GM21423 (cell line): ENCODE measurements around the gene WNT5B.

Source experiments
- ATAC-seq: cut with Tn5 transposase; IDR thresholded peaks from one replicate; pipeline ENCODE4 v1.9.1; 2021; ENCODE audit warnings: mild to moderate bottlenecking, moderate library complexity; ENCODE audit not compliant: unreplicated experiment

Gene WNT5B

DNA sequence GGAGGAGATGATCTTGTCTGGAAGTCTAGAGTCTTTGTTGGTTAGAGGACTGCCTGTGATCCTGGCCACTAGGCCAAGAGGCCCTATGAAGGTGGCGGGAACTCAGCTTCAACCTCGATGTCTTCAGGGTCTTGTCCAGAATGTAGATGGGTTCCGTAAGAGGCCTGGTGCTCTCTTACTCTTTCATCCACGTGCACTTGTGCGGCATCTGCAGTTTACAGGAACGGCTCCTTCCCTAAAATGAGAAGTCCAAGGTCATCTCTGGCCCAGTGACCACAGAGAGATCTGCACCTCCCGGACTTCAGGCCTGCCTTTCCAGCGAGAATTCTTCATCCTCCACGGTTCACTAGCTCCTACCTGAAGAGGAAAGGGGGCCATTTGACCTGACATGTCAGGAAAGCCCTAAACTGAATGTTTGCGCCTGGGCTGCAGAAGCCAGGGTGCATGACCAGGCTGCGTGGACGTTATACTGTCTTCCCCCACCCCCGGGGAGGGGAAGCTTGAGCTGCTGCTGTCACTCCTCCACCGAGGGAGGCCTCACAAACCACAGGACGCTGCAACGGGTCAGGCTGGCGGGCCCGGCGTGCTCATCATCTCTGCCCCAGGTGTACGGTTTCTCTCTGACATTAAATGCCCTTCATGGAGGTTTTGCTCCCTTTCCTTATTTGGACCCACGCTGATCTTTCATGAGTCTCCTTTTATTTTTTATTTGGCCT, 17.7 kb downstream of the WNT5B start:
- no peak for ATAC-seq

DNA sequence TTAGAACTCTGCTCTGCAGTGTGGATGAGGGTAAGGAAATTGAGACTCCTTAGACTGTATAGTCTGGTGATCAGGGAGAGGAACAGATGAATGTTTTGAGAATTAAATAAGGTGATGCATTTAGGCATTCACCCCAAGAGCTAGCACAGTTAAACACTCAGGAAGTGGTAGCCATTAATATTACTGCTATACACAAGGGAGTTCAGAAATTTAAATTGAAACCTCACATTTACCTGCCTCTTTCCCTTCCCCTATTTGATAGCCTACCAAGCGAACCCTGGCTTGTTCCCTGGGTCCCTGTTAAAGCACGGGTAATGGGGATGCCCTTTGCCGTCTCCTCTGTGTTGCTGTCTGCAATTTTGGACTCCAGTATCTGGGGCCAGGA, 18.2 kb downstream of the WNT5B start:
- no peak for ATAC-seq

DNA sequence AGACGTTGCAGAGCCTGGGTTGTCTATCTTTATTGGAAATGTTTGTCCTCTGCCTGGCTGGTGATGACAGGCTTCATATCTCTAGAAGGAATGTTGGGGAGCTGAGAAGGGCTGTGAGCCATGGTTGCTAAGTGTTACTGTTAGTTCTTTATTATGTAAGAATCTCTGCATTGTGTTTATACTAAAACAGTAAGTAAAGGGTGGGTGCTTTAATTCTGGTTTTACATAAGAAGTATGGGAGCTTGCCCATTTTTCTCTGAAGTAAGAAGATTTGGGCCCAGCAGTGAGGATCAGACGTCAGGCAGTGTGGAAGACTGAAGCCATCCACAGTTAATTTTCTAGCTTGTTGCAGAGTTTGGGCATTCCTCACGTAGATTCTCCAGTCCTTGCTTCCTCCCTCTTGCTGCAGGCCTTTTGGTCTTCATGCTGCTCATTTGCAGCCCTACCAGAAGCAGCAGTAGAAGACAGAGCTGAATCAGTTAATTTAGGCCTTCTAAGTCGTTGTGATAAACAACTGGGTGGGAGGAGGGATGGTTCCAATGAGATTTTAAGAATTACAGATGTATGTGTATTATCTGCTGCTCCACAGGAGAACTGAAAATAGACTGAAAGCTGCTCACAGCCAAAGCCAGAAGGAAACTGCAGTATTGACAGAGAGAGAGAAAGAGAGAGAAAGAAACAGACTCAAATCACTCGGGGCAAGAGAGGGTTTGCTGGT, 21.4 kb downstream of the WNT5B start:
- no peak for ATAC-seq

GRCh38 chr12:1650978-1651361, 21.9 kb downstream of the WNT5B start:
- no peak for ATAC-seq

DNA sequence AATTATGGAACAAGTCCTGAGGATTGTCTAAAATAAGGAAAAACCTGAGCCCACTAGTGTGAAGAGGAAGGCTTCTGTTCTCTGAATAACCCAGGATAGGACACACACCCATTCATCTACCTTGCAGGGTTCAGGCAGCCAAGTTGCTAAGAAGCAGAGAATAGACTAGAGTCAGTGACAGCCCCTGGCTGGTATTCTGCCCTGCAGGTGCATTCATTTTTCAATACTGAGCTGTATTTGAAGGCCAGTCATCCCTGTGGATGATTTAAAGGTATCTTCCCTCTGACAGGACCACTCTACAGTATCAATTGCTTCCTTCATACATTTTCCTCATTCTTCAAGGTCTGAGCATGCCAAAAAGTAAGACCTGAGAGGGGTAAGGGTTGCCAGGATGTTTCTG, 22.9 kb downstream of the WNT5B start:
- no peak for ATAC-seq

- no peak for ATAC-seq
Measured at GRCh38 chr12:1655225-1655788, 26.3 kb downstream of the WNT5B start.

DNA sequence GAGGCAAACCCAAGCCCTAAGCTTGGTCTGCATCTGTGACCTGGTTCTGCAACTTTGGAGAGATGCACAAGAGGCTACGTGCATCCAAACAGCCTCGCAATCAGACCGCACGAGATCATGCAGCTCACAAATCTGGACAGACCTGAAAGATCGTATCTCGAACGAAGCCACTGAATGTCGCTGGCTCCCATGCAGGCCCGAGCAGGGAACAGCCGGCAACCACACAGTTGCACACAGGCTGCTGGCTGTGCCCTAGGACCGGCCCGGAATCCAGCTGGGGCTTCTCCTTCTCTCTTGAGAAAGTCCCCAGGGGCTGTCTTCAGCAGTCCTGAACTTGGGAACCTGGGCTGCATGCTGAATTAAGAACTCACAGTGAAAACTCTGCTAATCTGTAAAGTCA, 27.9 kb downstream of the WNT5B start:
- ATAC-seq: no peak

DNA sequence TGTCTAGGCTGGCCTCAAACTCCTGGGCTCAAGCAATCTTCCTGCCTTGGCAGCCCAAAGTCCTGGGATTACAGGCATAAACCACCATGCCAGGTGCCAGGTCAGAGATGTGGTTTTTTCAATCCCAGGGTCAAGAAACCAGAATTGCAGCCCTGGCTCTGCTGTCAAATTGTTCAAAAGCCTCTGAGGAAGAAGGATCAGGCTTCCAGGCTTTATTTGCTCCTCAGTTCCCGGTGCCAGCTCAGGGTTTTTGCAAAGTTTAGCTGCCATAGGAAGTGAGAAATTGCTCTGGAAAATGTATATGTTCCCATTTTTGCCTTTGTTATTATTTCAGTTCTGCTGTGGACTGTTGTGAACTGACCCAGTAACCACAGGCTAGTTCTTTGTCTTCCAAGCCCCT, 28.7 kb downstream of the WNT5B start:
- ATAC-seq: no peak

- ATAC-seq: no peak
Measured at GRCh38 chr12:1660304-1661187, 31.5 kb downstream of the WNT5B start.

DNA sequence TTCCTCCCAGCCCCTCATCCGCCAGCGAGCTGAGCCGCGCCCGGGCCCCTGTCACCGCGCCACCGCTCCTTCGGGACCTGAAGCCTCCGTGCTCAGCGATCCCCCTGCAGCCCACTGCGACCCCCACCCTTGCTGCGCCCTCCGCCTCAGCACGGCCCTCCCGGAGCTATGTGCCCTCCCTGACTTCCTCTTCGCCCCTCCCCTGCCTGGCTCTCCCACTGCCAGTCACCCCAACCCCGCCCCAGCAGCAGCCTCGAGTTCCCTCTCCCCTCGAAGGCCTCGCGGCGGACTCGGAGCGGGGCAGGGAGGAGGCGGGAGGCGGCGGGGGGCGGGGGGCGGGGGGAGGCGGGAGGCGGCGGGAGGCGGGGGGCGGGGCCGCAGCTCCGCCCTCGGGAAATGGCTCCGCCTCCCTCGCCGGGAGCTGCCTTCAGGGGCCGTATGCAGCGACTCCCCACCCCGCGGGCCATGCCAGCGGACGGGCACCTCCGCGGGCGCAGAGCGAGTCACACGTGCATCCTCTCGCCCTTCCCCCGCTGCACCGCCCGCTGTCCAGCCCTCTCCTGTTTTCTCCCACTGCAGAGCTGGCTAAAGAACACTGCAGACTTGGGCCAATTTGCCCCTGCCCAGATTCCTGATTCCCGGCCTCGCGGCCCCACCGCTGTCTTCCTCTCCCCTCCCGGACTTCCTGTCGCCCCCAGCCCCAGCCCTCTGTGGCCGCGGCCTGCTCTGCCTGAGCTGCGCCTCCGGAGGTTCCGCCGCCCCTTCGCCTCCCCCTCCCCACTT, 32.7 kb downstream of the WNT5B start:
- ATAC-seq: peak; percentile 84

DNA sequence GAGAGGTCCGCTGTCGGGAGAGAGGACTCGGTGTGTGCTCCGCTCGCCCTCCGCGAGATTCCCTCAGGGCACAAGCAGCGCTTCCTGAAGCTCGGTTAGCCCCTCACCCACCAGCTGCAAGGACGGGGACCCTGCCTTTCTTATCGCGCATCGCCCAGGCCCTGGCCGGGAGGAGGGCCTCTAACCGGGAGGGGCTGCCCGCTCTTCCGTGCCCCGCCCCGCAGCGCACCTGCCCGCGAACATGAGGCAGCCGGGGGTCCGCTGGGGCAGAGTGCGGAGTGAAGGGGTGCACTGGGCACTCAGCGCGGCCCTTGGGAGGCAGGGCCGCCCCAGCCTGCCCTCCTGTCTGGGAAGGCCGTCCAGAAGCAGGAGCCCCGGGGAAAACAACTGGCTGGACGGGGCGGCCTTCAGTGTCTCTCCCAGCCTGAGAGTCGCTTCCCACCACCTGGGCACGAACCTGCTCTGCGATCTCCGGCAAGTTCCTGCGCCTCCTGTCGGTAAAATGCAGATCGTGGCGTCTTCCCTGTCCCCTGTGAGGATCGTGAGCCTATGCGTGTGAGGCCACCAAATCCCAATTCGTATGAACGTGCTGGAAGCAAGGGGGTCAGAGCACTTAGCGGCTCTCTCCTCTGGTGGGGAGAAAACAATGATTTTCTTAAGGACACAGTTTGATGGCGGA, 33.9 kb downstream of the WNT5B start:
- no peak for ATAC-seq

GRCh38 chr12:1663440-1664132, 34.6 kb downstream of the WNT5B start:
- no peak for ATAC-seq

- no peak for ATAC-seq
Measured at GRCh38 chr12:1665366-1665765, 36.3 kb downstream of the WNT5B start.

DNA sequence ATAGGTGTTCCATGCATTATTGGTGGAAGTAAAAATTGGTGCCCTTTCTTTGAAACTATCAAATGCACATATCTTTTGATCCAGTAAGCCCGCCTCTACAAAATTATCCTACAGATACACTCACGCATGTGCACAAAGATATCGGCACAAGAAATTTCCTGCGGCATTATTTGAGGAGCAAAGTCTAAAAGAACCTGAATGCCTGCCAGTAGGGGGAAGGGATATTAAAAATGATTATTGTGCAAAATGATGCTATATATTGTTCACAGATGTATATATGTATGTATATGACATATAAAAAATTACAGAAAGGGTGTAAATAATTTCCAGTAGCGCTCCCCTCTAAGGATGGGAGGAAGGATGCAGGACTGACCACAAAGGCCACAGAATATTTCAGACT, 37.2 kb downstream of the WNT5B start:
- no peak for ATAC-seq

GRCh38 chr12:1666685-1667162, 37.7 kb downstream of the WNT5B start:
- ATAC-seq: no peak

GRCh38 chr12:1668833-1669543, 40.0 kb downstream of the WNT5B start:
- ATAC-seq: no peak

GRCh38 chr12:1670358-1671268, 41.6 kb downstream of the WNT5B start:
- no peak for ATAC-seq

DNA sequence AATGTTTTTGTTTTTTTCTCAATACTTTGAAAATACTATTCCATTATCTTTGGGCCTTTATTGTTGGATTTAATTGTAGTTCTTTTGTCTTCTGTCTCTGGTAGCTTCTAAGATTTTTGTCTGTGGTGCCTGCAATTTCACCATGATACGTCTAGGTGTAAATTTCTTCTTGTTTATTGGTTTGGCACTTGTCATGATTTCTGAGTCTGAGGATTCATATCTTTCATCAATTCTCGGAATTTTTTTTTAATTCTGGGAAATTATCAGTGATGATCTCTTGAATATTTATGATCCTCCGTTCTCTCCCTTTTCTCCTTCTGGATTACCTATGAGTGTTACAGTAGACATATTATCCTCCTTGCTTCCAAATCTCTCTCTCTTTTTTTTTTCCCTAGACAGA, 47.0 kb downstream of the WNT5B start:
- no peak for ATAC-seq
